Suppressor macrophage (primary cell): ENCODE data around the gene GSTCD.
A peak's percentile ranks its signal among the peaks of the same experiment; 100 is the strongest.
"Not testable (repeated sequence)": the region's sequence is repeated elsewhere in the genome, so short reads cannot be mapped to it uniquely, and the experiment has no call there.

Experiments used
- DNase-seq, 4 experiments: peaks; one replicate each; pipeline ENCODE4 v3.0.0-alpha.2; 2020 to 2022
- total RNA-seq, 17 experiments: gene quantifications; one replicate each; lab custom pipeline; 2026; ENCODE audit warnings: mixed read lengths in 6 of 17, inconsistent platforms in 3 of 17; lab: John Stamatoyannopoulos, UW

The GSTCD gene, protein sequence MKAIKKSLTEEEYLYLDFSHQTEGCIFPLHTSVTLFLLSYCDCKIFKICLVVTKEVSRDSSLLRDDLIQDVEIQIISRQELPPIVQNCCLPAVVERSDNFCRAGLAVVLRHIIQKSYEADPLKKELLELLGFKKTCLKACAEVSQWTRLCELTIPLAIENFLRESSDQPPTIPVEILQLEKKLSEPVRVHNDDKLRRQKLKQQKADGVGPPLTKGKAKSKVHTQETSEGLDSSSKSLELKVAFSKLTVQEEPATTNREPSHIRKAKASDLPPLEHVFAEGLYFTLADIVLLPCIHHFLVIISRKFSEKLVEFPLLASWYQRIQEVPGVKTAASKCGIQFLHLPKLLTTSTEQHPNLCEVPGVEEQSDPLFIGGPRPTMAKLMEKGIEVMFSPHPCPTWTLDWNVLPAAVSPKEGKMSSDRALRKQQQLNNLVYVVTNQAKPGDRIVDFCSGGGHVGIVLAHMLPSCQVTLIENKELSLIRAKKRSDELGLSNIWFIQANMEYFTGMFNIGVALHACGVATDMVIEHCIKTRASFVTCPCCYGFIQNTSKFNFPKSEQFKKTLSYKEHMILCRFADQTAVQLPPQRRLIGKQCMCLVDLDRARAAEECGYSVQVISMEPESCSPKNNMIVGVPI
- 8.4 to 37.2 (median 25.3) reads per million in 17 experiments for total RNA-seq

DNA sequence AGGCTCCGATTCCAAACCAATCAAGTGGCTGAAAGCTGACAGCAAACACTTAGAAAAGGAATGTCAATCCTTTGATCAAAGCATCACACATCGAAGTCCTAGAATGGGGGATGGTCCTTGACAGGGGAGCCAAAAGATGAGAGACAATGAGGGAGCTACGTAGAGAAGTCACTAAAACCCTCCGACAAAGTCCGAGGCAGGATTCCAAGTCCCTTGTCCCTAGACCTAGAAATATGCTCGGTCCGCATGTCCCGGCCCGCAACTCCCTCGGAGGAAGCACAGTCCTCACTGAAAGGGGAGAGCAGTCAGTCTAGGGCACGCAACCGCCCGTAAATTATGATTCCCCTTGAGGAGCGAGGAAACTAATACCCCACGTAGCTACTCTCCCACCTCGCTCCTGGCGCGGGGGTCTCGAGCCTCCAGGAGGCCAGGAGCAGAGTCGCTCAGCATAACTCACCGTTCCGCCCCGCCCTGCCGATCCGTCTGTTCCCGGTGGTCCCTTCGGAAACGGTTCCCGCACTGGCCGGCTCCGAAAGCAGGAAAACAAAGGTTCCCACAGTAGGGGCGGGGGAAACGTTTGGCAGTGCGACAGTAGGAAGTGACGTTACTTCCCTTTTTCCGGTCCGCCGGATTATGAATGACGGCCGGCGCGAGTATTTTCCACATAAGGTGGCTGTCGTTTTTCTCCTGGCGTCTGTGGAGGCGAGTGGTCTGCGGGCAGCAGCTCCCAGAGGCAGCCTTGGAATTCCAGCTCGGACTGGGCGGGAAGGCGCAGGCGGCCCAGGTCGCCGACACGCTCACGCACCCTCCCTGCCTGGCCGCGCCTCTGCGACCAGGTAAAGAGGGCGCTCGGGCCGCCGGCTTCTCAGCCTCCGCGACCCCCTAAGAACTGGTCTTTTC is at the start of gene GSTCD, which contains the start of gene INTS12:
TSS of gene GSTCD (plus strand) at position 604 of the 900 bp plus-strand sequence. CDS start 8,830 bp downstream, outside the sequence.
TSS of gene INTS12 (minus strand) at position 509 of the 900 bp plus-strand sequence. CDS start 8,684 bp downstream, outside the sequence.
- peak; percentile 93 to 96 (median 95) for DNase-seq

- DNase-seq, result no peak
Measured at GRCh38 chr4:105659190-105659589, 49.4 kb upstream of the GSTCD start.

DNA sequence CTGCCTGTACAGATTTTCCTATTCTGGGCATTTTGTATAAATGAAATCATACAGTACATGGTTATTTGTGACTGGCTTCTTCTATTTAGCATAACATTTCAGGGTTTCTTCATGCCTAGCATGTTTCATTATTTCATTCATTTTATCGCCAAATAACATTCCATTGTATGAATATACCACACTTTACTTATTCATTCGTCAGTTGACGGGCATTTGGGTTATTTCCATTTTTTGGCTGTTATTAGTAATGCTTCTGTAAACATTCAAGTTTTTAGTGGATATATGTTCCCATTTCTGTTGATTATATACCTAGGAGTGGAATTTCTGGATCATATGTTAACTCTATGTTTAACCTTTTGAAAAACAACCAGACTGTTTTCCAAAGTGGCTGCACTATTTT is 47.6 kb upstream of the GSTCD start:
- DNase-seq, result no peak

- no peak for DNase-seq
Measured at GRCh38 chr4:105662935-105663675, 45.5 kb upstream of the GSTCD start.

GRCh38 chr4:105666693-105667092 is 41.9 kb upstream of the GSTCD start:
- DNase-seq, result peak in 2 of 4 experiments; percentile 36 to 40

DNA sequence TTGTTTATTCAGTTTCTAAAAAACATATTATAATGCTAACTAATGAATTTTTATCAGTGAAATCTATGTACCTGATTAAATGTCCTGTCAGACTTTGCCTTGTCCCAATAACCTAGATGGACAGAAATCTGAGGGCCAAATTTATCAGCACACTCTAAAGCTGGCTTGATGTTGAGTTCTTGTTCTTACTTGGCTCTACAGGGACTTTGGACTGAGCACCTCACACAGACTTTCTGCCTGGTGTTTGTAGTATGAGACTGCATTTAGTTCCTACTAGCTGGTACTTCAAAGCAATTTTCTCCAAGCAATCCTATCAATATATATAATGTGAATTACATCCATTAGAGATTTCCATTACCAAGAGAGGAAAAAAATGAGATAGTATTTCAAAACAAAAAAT is 37.9 kb upstream of the GSTCD start:
- DNase-seq, result no peak

- DNase-seq, result no peak
Measured at GRCh38 chr4:105671301-105671700, 37.3 kb upstream of the GSTCD start.

DNA sequence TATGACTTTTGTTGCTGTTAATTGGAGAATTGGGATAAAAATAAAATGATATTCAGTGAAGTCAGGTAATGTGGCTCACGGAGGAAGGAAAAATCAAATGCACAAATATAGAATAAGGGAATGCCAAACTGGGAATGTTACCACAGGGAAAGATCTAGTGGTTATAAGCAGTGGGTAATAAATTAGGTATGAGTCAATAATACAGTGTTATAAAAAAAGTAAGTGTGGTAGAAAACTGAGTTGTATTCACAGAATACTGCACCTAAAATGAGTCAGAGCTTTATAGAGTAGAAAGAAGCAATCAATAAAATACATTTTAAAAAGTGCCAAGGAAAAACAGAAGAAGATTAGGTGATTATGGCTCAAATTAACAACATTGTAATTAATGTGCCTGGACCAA is 34.6 kb upstream of the GSTCD start:
- DNase-seq, result no peak

DNA sequence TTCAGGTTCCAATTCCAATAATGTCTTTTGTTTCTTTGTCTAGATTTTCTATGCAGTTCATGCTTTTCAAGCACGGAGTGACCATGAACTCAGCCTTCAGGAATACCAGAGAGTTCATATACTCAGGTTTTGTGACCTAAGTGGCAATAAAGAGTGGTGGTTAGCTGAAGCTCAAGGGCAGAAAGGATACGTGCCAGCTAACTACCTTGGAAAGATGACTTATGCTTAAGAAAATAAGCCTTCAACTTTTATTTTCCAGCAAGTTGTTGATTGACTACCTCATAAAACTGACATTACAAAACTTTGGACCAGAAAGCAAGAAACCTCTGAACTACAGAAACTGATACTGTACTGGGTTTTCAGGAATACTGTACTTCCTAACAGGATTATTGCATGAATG is 30.9 kb upstream of the GSTCD start:
- DNase-seq, result no peak

DNA sequence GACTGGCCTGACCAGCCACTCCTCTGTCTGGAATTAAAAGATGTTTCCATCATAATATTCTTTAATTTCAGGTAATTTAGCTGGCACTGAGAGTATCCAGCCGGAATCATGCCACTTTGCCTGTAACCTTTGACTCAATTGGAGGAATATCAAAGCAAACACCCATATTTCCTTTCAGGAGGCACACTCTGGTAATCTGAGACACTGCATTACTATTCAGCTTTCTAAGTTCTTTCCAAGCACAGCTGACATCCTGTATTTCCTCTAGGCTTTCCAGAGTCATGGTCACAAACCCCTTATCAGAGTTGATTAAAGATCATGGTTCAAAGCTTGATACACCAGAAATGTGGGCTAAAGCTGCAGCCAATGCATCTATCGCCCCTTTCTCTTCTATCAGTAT is 29.4 kb upstream of the GSTCD start:
- no peak for DNase-seq

DNA sequence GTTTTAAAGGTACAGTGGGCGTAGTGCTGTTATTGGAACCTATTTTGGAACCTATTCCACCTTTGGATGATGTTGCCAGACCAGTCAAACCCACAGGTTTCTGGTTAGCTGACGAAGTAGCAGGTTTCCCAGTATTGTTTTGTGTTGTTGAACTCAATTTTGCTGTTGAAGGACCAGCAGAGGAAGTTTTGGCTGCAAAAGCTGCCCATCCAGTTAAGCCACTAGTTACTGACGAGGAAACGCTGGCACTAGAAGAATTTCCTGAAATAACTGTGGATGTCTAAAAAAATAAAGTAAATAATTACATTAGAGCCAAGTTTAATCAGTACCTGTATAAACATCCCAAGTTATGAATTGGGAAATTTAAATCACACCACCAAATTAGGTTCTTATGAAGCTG is 25.5 kb upstream of the GSTCD start:
- no peak for DNase-seq

DNA sequence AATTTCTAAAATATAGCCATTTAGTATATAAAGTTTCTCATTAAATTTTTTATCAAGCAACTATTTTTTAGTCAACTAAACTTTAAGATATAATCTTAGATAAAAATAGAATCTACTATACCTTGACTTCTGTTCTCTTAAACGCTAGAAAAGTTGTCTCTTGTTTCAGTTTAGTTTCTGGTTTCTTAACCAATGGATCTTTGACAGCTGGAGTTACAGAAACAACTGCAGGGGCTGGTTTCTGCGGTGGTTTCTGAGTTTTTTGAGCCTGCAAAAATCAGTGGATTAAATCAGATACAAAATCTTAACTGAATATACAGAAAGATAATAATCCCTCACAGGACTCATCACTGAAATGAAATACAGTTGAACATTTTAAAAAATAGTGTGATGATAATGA is 22.0 kb upstream of the GSTCD start:
- no peak for DNase-seq

DNA sequence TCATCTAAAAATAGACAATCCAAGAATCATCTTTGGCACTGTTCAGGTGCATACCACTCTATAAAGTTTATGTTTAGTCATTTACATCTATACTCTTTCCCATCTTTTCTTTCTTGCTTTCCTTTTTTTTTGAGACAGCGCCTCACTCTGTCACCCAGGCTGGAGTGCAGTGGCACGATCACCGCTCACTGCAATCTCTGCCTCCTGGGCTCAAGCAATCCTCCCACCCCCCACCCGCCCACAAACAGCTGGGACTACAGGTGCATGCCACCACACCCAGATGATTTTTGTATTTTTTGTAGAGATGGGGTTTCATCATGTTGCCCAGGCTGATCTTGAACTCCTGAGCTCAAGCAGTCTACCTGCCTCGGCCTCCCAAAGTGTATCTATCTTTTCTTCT is 13.8 kb upstream of the GSTCD start:
- not testable (repeated sequence) for DNase-seq

DNA sequence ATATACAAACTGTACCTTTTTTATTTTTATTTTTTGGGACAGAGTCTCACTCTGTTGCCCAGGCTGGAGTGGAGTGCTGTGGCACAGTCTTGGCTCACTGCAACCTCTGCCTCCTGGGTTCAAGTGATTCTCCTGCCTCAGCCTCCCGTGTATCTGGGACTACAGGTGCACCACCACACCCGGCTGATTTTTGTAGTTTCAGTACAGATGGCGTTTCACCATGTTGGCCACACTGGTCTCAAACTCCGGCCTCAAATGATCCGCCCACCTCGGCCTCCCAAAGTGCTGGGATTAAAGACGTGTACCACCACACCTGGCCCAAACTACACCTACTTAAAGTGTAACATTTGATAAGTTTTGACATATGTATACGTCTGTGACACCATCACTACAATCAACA is 12.8 kb upstream of the GSTCD start:
- DNase-seq, result not testable (repeated sequence)

DNA sequence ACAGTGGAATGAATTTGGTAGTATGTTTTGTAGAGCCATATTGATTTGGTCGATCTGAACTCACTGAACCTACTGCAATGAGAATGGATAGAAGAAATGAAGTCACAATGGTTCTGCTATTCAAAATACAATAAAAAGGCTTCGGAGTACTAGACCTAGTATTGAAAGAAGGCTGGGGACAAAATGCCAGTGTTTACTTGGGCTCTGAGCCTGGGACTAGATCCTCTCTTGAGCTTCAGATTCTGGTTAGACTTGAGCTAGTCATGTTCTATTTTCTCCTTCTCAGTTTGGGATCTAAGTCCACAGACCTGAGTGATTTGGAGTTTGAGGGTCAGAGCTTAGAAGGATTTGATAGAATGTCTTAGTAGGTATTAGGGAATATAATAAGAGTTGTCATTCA is 10.0 kb upstream of the GSTCD start:
- DNase-seq, result no peak

DNA sequence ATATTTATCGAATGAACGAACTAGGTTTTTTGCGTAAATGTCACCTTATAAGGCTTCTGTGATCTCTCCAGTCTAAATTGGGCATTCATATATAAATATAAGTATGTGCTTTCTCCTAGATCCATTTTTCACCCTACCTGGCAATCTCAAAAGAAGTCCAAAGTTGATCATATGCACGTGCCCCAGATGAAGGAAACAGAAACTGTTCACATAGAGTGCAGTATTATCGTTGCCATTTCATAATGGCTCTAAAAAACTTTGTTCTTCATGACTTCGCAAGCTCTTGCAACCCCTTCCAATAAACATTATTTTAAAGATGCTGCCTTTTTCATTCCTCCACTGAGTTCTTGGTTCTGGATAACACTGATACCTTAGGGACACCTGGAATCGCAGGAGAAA is 803 bp upstream of the GSTCD start:
- DNase-seq, result peak in 2 of 4 experiments; percentile 3 to 8

GRCh38 chr4:105709081-105709450 is 482 bp downstream of the GSTCD start:
- DNase-seq, result peak; percentile 34 to 46 (median 41)

DNA sequence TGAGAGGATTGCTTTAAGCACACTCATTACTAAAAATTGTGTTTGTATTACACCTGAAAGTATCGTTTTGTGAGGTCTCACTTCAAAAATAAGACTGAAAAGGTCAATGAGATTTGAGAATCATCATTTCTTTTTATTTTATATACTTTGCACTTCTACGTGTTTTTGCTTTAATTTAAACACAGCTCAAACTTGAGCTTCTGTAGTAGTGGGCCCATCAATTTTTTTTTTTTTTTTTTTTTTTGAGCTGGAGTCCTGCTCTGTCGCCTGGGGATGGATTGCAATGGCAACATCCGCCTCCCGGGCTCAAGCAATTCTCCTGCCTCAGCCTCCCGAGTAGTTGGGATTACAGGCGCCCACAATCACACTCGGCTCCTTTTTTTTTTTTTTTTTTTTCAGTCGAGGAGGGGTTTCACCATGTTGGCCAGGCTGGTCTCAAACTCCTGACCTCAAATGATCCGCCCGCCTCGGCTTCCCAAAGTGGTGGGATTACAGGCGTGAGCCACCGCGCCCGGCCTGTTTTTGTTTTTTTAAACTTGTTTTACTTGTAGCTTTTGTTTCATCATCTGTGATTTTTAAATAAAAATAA is 1.5 kb downstream of the GSTCD start:
- DNase-seq, result no peak

- no peak for DNase-seq
Measured at GRCh38 chr4:105710678-105711077, 2.1 kb downstream of the GSTCD start.

- no peak for DNase-seq
Measured at GRCh38 chr4:105712766-105713165, 4.2 kb downstream of the GSTCD start.

GRCh38 chr4:105714071-105714521 is 5.5 kb downstream of the GSTCD start:
- peak; percentile 57 to 89 (median 73) for DNase-seq

DNA sequence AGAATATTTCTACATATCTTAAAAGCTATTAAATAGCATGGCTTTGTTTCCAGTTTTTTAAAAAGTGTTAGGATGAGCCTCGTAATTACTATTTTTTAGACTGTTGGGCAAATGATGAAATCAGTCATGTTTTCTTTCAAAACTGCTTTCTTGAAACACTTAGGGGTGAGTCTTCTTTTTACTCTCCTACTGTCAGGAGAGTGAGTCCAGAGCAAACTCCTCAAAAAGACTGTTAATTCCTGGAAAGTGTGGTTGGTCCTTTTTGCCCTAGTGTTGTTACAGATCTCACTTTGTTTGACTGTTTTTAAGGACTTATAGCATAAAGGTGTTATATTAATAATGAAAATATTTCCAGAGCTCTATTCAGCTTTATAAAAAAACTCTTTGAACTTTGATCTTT is 6.3 kb downstream of the GSTCD start:
- DNase-seq, result peak in 2 of 4 experiments; percentile 12 to 28
